ENCODE results near the gene CLNK.

Gene CLNK

GRCh38 chr4:10688846-10689245 lies 4.3 kb upstream of the CLNK start:
- H2AFZ ChIP-seq (ENCODE audit: low read length): no peak overlapping the region
- H3K4me2 ChIP-seq (ENCODE audit: low read length): no peak overlapping the region
- H3K9me2 ChIP-seq (ENCODE audit: low read depth, low read length): no peaks in the 10 kb centered on the region
- no peaks in the 10 kb centered on the region for H4K20me1 ChIP-seq (ENCODE audit: insufficient read depth, low read length)
- TF ChIP-seq EZH2 (IDR thresholded peaks at IDR 0.05; ENCODE audit: borderline replicate concordance, low read length) (no peak), CTCF (IDR thresholded peaks at IDR 0.05; ENCODE audit: low read length) (no peak)
- no peak overlapping the region for H3K9ac ChIP-seq (ENCODE audit: low read length)
- H3F3A ChIP-seq (ENCODE audit: insufficient read depth, low read length): no peaks in the 10 kb centered on the region
- H3K27ac ChIP-seq (ENCODE audit: low read depth, low read length, poor library complexity, severe bottlenecking): no peak overlapping the region
- H3K27me3 ChIP-seq (ENCODE audit: insufficient read depth, low read length): no peaks in the 10 kb centered on the region
- no peaks in the 10 kb centered on the region for H3K4me1 ChIP-seq (ENCODE audit: insufficient read depth, low read length, severe bottlenecking)
- no peak overlapping the region for H3K4me3 ChIP-seq (ENCODE audit: low read depth, low read length, poor library complexity, severe bottlenecking)
- H3K9me3 ChIP-seq (ENCODE audit: low read length): no peaks in the 10 kb centered on the region
- H3K79me2 ChIP-seq (ENCODE audit: insufficient read depth, low read length): no peaks in the 10 kb centered on the region
- H3K36me3 ChIP-seq (ENCODE audit: insufficient read depth, low read length): no peaks in the 10 kb centered on the region

- Histone ChIP-seq H3K36me3 (ENCODE audit: insufficient read depth, low read length) (no peaks in the 10 kb centered on the region), H3K4me1 (ENCODE audit: insufficient read depth, low read length, severe bottlenecking) (no peaks in the 10 kb centered on the region), H3K27me3 (ENCODE audit: insufficient read depth, low read length) (no peaks in the 10 kb centered on the region), H3K9ac (ENCODE audit: low read length) (no peak overlapping the region), H3K79me2 (ENCODE audit: insufficient read depth, low read length) (no peaks in the 10 kb centered on the region), H3K9me3 (ENCODE audit: low read length) (no peaks in the 10 kb centered on the region), H3K4me3 (ENCODE audit: low read depth, low read length, poor library complexity, severe bottlenecking) (no peak overlapping the region), H3K4me2 (ENCODE audit: low read length) (no peak overlapping the region), H2AFZ (ENCODE audit: low read length) (no peak overlapping the region), H3F3A (ENCODE audit: insufficient read depth, low read length) (no peaks in the 10 kb centered on the region), H3K9me2 (ENCODE audit: low read depth, low read length) (no peaks in the 10 kb centered on the region), H4K20me1 (ENCODE audit: insufficient read depth, low read length) (no peaks in the 10 kb centered on the region), H3K27ac (ENCODE audit: low read depth, low read length, poor library complexity, severe bottlenecking) (no peak overlapping the region)
- TF ChIP-seq EZH2 (IDR thresholded peaks at IDR 0.05; ENCODE audit: borderline replicate concordance, low read length): no peak
- no peak for TF ChIP-seq CTCF (IDR thresholded peaks at IDR 0.05; ENCODE audit: low read length)
Measured at GRCh38 chr4:10688022-10688421, 3.5 kb upstream of the CLNK start.

- no peaks in the 10 kb centered on the region for H3K9me3 ChIP-seq (ENCODE audit: low read length)
- no peak overlapping the region for H3K4me2 ChIP-seq (ENCODE audit: low read length)
- no peak for TF ChIP-seq EZH2 (IDR thresholded peaks at IDR 0.05; ENCODE audit: borderline replicate concordance, low read length)
- TF ChIP-seq CTCF (IDR thresholded peaks at IDR 0.05; ENCODE audit: low read length): no peak
- no peaks in the 10 kb centered on the region for H3K4me1 ChIP-seq (ENCODE audit: insufficient read depth, low read length, severe bottlenecking)
- no peak overlapping the region for H3K27ac ChIP-seq (ENCODE audit: low read depth, low read length, poor library complexity, severe bottlenecking)
- H3K9ac ChIP-seq (ENCODE audit: low read length): no peak overlapping the region
- no peaks in the 10 kb centered on the region for H3K79me2 ChIP-seq (ENCODE audit: insufficient read depth, low read length)
- H4K20me1 ChIP-seq (ENCODE audit: insufficient read depth, low read length): no peaks in the 10 kb centered on the region
- H3F3A ChIP-seq (ENCODE audit: insufficient read depth, low read length): no peaks in the 10 kb centered on the region
- H3K4me3 ChIP-seq (ENCODE audit: low read depth, low read length, poor library complexity, severe bottlenecking): no peak overlapping the region
- no peak overlapping the region for H2AFZ ChIP-seq (ENCODE audit: low read length)
- H3K27me3 ChIP-seq (ENCODE audit: insufficient read depth, low read length): no peaks in the 10 kb centered on the region
- no peaks in the 10 kb centered on the region for H3K36me3 ChIP-seq (ENCODE audit: insufficient read depth, low read length)
- H3K9me2 ChIP-seq (ENCODE audit: low read depth, low read length): no peaks in the 10 kb centered on the region
Measured at GRCh38 chr4:10687526-10687925, 3.0 kb upstream of the CLNK start.

All from OCI-LY1 (cell line).